Breast epithelium (tissue), 3 donors: Measurements from ENCODE around the gene NUMBL.

Source experiments
- POLR2A ChIP-seq: fragments of 450-650 bp; IDR thresholded peaks from one replicate; pipeline ENCODE4 v1.6.1; 2016; ENCODE audit warnings: antibody characterized with exemption, mild to moderate bottlenecking, moderate library complexity
- TF ChIP-seq, protein P1 (sequence below), 3 donors: fragments of 450-650 bp; IDR thresholded peaks; one replicate each; pipeline ENCODE4 v1.5.1; 2016 to 2017; ENCODE audit warnings: antibody characterized with exemption in 3 of 3, mild to moderate bottlenecking in 3 of 3, moderate library complexity in 3 of 3

GRCh38 chr19:40692212-40692551 lies 1.7 kb upstream of the NUMBL start:
- TF ChIP-seq, protein P1, sequence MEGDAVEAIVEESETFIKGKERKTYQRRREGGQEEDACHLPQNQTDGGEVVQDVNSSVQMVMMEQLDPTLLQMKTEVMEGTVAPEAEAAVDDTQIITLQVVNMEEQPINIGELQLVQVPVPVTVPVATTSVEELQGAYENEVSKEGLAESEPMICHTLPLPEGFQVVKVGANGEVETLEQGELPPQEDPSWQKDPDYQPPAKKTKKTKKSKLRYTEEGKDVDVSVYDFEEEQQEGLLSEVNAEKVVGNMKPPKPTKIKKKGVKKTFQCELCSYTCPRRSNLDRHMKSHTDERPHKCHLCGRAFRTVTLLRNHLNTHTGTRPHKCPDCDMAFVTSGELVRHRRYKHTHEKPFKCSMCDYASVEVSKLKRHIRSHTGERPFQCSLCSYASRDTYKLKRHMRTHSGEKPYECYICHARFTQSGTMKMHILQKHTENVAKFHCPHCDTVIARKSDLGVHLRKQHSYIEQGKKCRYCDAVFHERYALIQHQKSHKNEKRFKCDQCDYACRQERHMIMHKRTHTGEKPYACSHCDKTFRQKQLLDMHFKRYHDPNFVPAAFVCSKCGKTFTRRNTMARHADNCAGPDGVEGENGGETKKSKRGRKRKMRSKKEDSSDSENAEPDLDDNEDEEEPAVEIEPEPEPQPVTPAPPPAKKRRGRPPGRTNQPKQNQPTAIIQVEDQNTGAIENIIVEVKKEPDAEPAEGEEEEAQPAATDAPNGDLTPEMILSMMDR (IDR thresholded peaks at IDR 0.05), result no peak
- no peak for TF ChIP-seq POLR2A
